Panc1 (cell line): ENCODE measurements around the gene FOCAD.

Source experiments
- CTCF ChIP-seq: fragments of 450-650 bp; IDR thresholded peaks from 2 replicates; pipeline ENCODE4 v1.5.1; 2017; ENCODE audit warnings: mild to moderate bottlenecking
- POLR2AphosphoS5 ChIP-seq: IDR thresholded peaks from 2 replicates; pipeline ENCODE4 v1.6.1; 2012; ENCODE audit warnings: mild to moderate bottlenecking, low read depth, low read length, moderate library complexity
- REST ChIP-seq, 2 experiments: IDR thresholded peaks; 2 replicates each; pipeline ENCODE4 v1.6.1; 2011 to 2012; ENCODE audit warnings: low read depth in 2 of 2, control low read depth in 1 of 2, low read length in 1 of 2, mild to moderate bottlenecking in 1 of 2, moderate library complexity in 1 of 2; ENCODE audit not compliant: insufficient read depth in 1 of 2

GRCh38 chr9:21023861-21024260 is 339.8 kb downstream of the FOCAD start:
- TF ChIP-seq REST (IDR thresholded peaks at IDR 0.05; ENCODE audit: insufficient read depth in 1 of 2, low read depth in 2 of 2, low read length in 1 of 2) (no peak), CTCF (no peak), POLR2AphosphoS5 (no peak)
